22Rv1 (cell line): ENCODE measurements around the gene MT1A.

Experiments
- CTCF ChIP-seq: fragments of 450-650 bp; IDR thresholded peaks from 2 replicates; pipeline ENCODE4 v1.5.1; 2017; ENCODE audit warnings: mild to moderate bottlenecking
- ZFX ChIP-seq: fragments of 450-650 bp; IDR thresholded peaks from 2 replicates; pipeline ENCODE4 v1.6.1; 2017; ENCODE audit warnings: antibody characterized with exemption, borderline replicate concordance

GRCh38 chr16:56630134-56630533 lies 8.3 kb upstream of the MT1A start:
- TF ChIP-seq CTCF (no peak), ZFX (no peak)
